H9 (cell line): Measurements from ENCODE around the gene PTPRK. TPM values are rescaled to one million over a fixed set of nuclear protein-coding genes. Genes with fewer than 3 reads are reported as not detected.

Source experiments
- DNase-seq: peaks from one replicate; pipeline ENCODE4 v3.0.0-alpha.2; 2017
- H2AFZ ChIP-seq: one replicate; pipeline ENCODE4 v1.6.1; 2013; ENCODE audit warnings: mild to moderate bottlenecking, low read length, control low read depth, moderate library complexity
- H2AK5ac ChIP-seq: 2 replicates; pipeline ENCODE4 v1.6.1; 2013; ENCODE audit warnings: low read length, control low read depth, mixed read lengths; ENCODE audit not compliant: insufficient read length
- H2BK120ac ChIP-seq: one replicate; pipeline ENCODE4 v1.6.1; 2013; ENCODE audit warnings: low read depth, mild to moderate bottlenecking, low read length, control low read depth, inconsistent platforms; ENCODE audit not compliant: poor library complexity, severe bottlenecking
- H2BK12ac ChIP-seq: 2 replicates; pipeline ENCODE4 v1.6.1; 2013; ENCODE audit warnings: low read length, control low read depth, mixed read lengths, low read depth; ENCODE audit not compliant: insufficient read length
- H2BK15ac ChIP-seq: 2 replicates; pipeline ENCODE4 v1.6.1; 2013; ENCODE audit warnings: low read depth, low read length, control low read depth
- H2BK20ac ChIP-seq: one replicate; pipeline ENCODE4 v1.6.1; 2013; ENCODE audit warnings: low read depth, mild to moderate bottlenecking, low read length, control low read depth, inconsistent platforms; ENCODE audit not compliant: poor library complexity, severe bottlenecking
- H2BK5ac ChIP-seq: 2 replicates; pipeline ENCODE4 v1.6.1; 2013; ENCODE audit warnings: low read length, control low read depth, mixed read lengths; ENCODE audit not compliant: insufficient read length
- H3K14ac ChIP-seq: 2 replicates; pipeline ENCODE4 v1.6.1; 2013; ENCODE audit warnings: low read length, control low read depth; ENCODE audit not compliant: insufficient read depth
- H3K18ac ChIP-seq: 2 replicates; pipeline ENCODE4 v1.6.1; 2013; ENCODE audit warnings: low read depth, mild to moderate bottlenecking, mixed read lengths, low read length, control low read depth; ENCODE audit not compliant: insufficient read length
- H3K23ac ChIP-seq: 2 replicates; pipeline ENCODE4 v1.6.1; 2013; ENCODE audit warnings: low read length, control low read depth, mixed read lengths, low read depth; ENCODE audit not compliant: insufficient read length
- H3K23me2 ChIP-seq: 2 replicates; pipeline ENCODE4 v1.6.1; 2013; ENCODE audit warnings: low read depth, mild to moderate bottlenecking, mixed read lengths, low read length, control low read depth; ENCODE audit not compliant: insufficient read length, poor library complexity, severe bottlenecking
- H3K27ac ChIP-seq: 2 replicates; pipeline ENCODE4 v1.5.1; 2013; ENCODE audit warnings: low read length, control low read depth, mixed read lengths, low read depth; ENCODE audit not compliant: insufficient read length
- H3K27me3 ChIP-seq: 2 replicates; pipeline ENCODE4 v1.6.1; 2013; ENCODE audit warnings: low read length, control low read depth, inconsistent platforms; ENCODE audit not compliant: insufficient read depth
- H3K4ac ChIP-seq: 2 replicates; pipeline ENCODE4 v1.6.1; 2013; ENCODE audit warnings: low read depth, mild to moderate bottlenecking, control low read depth, inconsistent platforms, low read length, moderate library complexity
- H3K4me1 ChIP-seq: 2 replicates; pipeline ENCODE4 v1.6.1; 2013; ENCODE audit warnings: low read length, control low read depth, inconsistent platforms; ENCODE audit not compliant: insufficient read depth
- H3K4me2 ChIP-seq: 2 replicates; pipeline ENCODE4 v1.6.1; 2013; ENCODE audit warnings: low read length, control low read depth, mixed read lengths; ENCODE audit not compliant: insufficient read length, insufficient read depth
- H3K56ac ChIP-seq: 2 replicates; pipeline ENCODE4 v1.6.1; 2013; ENCODE audit warnings: low read depth, mild to moderate bottlenecking, mixed read lengths, low read length, control low read depth; ENCODE audit not compliant: insufficient read length
- H3K79me1 ChIP-seq: 2 replicates; pipeline ENCODE4 v1.6.1; 2013; ENCODE audit warnings: low read depth, mild to moderate bottlenecking, moderate library complexity, low read length, control low read depth, inconsistent platforms; ENCODE audit not compliant: insufficient read depth, poor library complexity, severe bottlenecking
- H3K79me2 ChIP-seq: 2 replicates; pipeline ENCODE4 v1.6.1; 2013; ENCODE audit warnings: low read length, control low read depth, inconsistent platforms; ENCODE audit not compliant: insufficient read depth
- H3K9ac ChIP-seq: 2 replicates; pipeline ENCODE4 v1.6.1; 2013; ENCODE audit warnings: low read length, control low read depth, mixed read lengths; ENCODE audit not compliant: insufficient read length; ENCODE audit errors: extremely low read depth
- H3K9me3 ChIP-seq: one replicate; pipeline ENCODE4 v1.6.1; 2013; ENCODE audit warnings: low read depth, low read length, inconsistent platforms; ENCODE audit not compliant: control insufficient read depth
- H3T11ph ChIP-seq: one replicate; pipeline ENCODE4 v1.6.1; 2013; ENCODE audit warnings: mild to moderate bottlenecking, low read length, control low read depth, inconsistent platforms
- H4K20me1 ChIP-seq: one replicate; pipeline ENCODE4 v1.6.1; 2013; ENCODE audit not compliant: control insufficient read depth, insufficient read length, insufficient read depth
- H4K5ac ChIP-seq: 2 replicates; pipeline ENCODE4 v1.6.1; 2013; ENCODE audit warnings: low read depth, mild to moderate bottlenecking, mixed read lengths, low read length, control low read depth; ENCODE audit not compliant: insufficient read length
- H4K8ac ChIP-seq: replicated peaks from 2 replicates; pipeline ENCODE4 v1.6.1; 2013; ENCODE audit warnings: low read length, control low read depth, mixed read lengths, low read depth; ENCODE audit not compliant: insufficient read length
- H4K91ac ChIP-seq: 2 replicates; pipeline ENCODE4 v1.6.1; 2013; ENCODE audit warnings: low read depth, mild to moderate bottlenecking, moderate library complexity, mixed read lengths, low read length, control low read depth; ENCODE audit not compliant: insufficient read length
- H3K27ac Mint-ChIP-seq, 3 experiments: 2 replicates in 2 of 3; 3 replicates in 1 of 3; pipeline ENCODE4 v1.8.0; 2020 to 2021; ENCODE audit warnings: mixed read lengths in 3 of 3, mild to moderate bottlenecking in 1 of 3, moderate library complexity in 1 of 3
- H3K27me3 Mint-ChIP-seq: 2 replicates; pipeline ENCODE4 v1.8.0; 2021; ENCODE audit warnings: low read depth, mild to moderate bottlenecking, moderate library complexity, mixed read lengths
- H3K36me3 Mint-ChIP-seq, 3 experiments: 2 replicates in 2 of 3; 3 replicates in 1 of 3; pipeline ENCODE4 v1.8.0; 2020 to 2021; ENCODE audit warnings: low read depth in 3 of 3, mixed read lengths in 3 of 3; ENCODE audit not compliant: insufficient read depth in 1 of 3
- H3K4me1 Mint-ChIP-seq, 2 experiments: 2 replicates each; pipeline ENCODE4 v1.8.0; 2020; ENCODE audit warnings: mixed read lengths in 2 of 2
- H3K4me3 Mint-ChIP-seq, 2 experiments: 2 replicates in 1 of 2; 3 replicates in 1 of 2; pipeline ENCODE4 v1.8.0; 2020 to 2021; ENCODE audit warnings: mild to moderate bottlenecking in 2 of 2, mixed read lengths in 2 of 2, moderate library complexity in 1 of 2
- H3K9me3 Mint-ChIP-seq, 2 experiments: 2 replicates in 1 of 2; 3 replicates in 1 of 2; pipeline ENCODE4 v1.8.0; 2020; ENCODE audit warnings: mild to moderate bottlenecking in 2 of 2, mixed read lengths in 2 of 2, moderate library complexity in 1 of 2
- total RNA-seq: library from RNA; stranded (reverse); gene quantifications from 2 replicates; pipeline ENCODE4 v1.2.1, GENCODE V29; 2021
- TF ChIP-seq, protein P1 (sequence below): fragments of 200-600 bp; sonication (generic); conservative IDR thresholded peaks from 3 replicates; pipeline ENCODE4 v1.8.0; 2021; ENCODE audit warnings: antibody characterized with exemption, mild to moderate bottlenecking

PTPRK gene
- total RNA-seq, 1 experiment from 2014 or later = 47.9 TPM

GRCh38 chr6:128095362-128095761 lies 425.0 kb downstream of the PTPRK start:
- Histone ChIP-seq H4K8ac (no peak overlapping the region), H3K18ac (no peak overlapping the region), H2BK15ac (no peak overlapping the region), H4K91ac (no peak overlapping the region), H3K79me2 (no peaks in the 10 kb centered on the region), H3K27ac (no peak overlapping the region), H3K4me1 (no peaks in the 10 kb centered on the region), H3K23me2 (no peaks in the 10 kb centered on the region), H3K4me2 (no peak overlapping the region), H3K56ac (no peak overlapping the region), H3K9ac (no peak overlapping the region), H2BK120ac (no peak overlapping the region), H4K5ac (no peak overlapping the region), H3K23ac (no peak overlapping the region), H3K14ac (no peak overlapping the region), H3K9me3 (no peaks in the 10 kb centered on the region), H3T11ph (no peak overlapping the region), H2BK12ac (no peak overlapping the region), H4K20me1 (no peaks in the 10 kb centered on the region), H3K4ac (no peak overlapping the region), H3K27me3 (no peaks in the 10 kb centered on the region), H2AK5ac (no peak overlapping the region), H2AFZ (no peak overlapping the region), H2BK5ac (no peak overlapping the region), H3K79me1 (no peaks in the 10 kb centered on the region), H2BK20ac (no peak overlapping the region)
- H3K4me1 Mint-ChIP-seq = peaks cover 3% of the 10 kb centered on the region in 2 experiments; a peak in 1 of 4 replicates
- H3K9me3 Mint-ChIP-seq = no peaks in the 10 kb centered on the region; a peak in 1 of 5 replicates
- H3K36me3 Mint-ChIP-seq = no peaks in the 10 kb centered on the region
- DNase-seq = no peak
- H3K27me3 Mint-ChIP-seq = no peaks in the 10 kb centered on the region
- H3K4me3 Mint-ChIP-seq = no peak overlapping the region
- TF ChIP-seq, protein P1, sequence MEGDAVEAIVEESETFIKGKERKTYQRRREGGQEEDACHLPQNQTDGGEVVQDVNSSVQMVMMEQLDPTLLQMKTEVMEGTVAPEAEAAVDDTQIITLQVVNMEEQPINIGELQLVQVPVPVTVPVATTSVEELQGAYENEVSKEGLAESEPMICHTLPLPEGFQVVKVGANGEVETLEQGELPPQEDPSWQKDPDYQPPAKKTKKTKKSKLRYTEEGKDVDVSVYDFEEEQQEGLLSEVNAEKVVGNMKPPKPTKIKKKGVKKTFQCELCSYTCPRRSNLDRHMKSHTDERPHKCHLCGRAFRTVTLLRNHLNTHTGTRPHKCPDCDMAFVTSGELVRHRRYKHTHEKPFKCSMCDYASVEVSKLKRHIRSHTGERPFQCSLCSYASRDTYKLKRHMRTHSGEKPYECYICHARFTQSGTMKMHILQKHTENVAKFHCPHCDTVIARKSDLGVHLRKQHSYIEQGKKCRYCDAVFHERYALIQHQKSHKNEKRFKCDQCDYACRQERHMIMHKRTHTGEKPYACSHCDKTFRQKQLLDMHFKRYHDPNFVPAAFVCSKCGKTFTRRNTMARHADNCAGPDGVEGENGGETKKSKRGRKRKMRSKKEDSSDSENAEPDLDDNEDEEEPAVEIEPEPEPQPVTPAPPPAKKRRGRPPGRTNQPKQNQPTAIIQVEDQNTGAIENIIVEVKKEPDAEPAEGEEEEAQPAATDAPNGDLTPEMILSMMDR = no peak
- peak overlapping the region in 1 of 3 experiments; percentile 2; a peak in 1 of 7 replicates for H3K27ac Mint-ChIP-seq
